GM10847 (cell line): ENCODE measurements around the gene SIRT7.

Source experiments
- POLR2A ChIP-seq: IDR thresholded peaks from 2 replicates; pipeline ENCODE4 v1.6.1; 2011; ENCODE audit not compliant: insufficient read length; ENCODE audit errors: extremely low read depth

Gene SIRT7

GRCh38 chr17:81917565-81918332 lies at the start of gene SIRT7:
SIRT7 (minus strand) TSS chr17:81918176; CDS start chr17:81918131, 45 bp downstream.
- peak; percentile 84 for TF ChIP-seq POLR2A

- TF ChIP-seq POLR2A, result no peak
These were observed 49.2 kb upstream of the SIRT7 start for GRCh38 chr17:81967244-81967532.

GRCh38 chr17:81966343-81967243 lies 48.6 kb upstream of the SIRT7 start:
- TF ChIP-seq POLR2A, result no peak

GRCh38 chr17:81964081-81964849 lies 46.3 kb upstream of the SIRT7 start:
- TF ChIP-seq POLR2A, result no peak

GRCh38 chr17:81962499-81963441 lies 44.8 kb upstream of the SIRT7 start:
- TF ChIP-seq POLR2A, result no peak

- TF ChIP-seq POLR2A, result no peak
These were observed 43.8 kb upstream of the SIRT7 start for GRCh38 chr17:81961521-81962498.

GRCh38 chr17:81961087-81961511 lies 43.1 kb upstream of the SIRT7 start, which contains the start of gene NOTUM:
NOTUM (minus strand) TSS chr17:81961187; CDS start chr17:81960909, 278 bp downstream.
- no peak for TF ChIP-seq POLR2A

- TF ChIP-seq POLR2A, result no peak
These were observed 42.4 kb upstream of the SIRT7 start for GRCh38 chr17:81960130-81960958.

GRCh38 chr17:81959362-81960129 lies 41.6 kb upstream of the SIRT7 start:
- TF ChIP-seq POLR2A, result no peak

- no peak for TF ChIP-seq POLR2A
These were observed 40.8 kb upstream of the SIRT7 start for GRCh38 chr17:81958633-81959342.
